Activated naive CD8-positive, alpha-beta T cell (primary cell): ENCODE results near the gene MYO3A.

ENCODE experiments used
- H3K27ac Mint-ChIP-seq: one replicate; pipeline ENCODE4 v1.8.0; 2021; ENCODE audit warnings: mixed read lengths
- H3K27me3 Mint-ChIP-seq: one replicate; pipeline ENCODE4 v1.8.0; 2021; ENCODE audit warnings: mixed read lengths
- H3K36me3 Mint-ChIP-seq: one replicate; pipeline ENCODE4 v1.8.0; 2021; ENCODE audit warnings: mixed read lengths
- H3K4me1 Mint-ChIP-seq: one replicate; pipeline ENCODE4 v1.8.0; 2021; ENCODE audit warnings: low read depth, mixed read lengths
- H3K4me3 Mint-ChIP-seq: one replicate; pipeline ENCODE4 v1.8.0; 2021; ENCODE audit warnings: mild to moderate bottlenecking, mixed read lengths
- H3K9me3 Mint-ChIP-seq: one replicate; pipeline ENCODE4 v1.8.0; 2021; ENCODE audit warnings: low read depth, mixed read lengths

Gene MYO3A

DNA sequence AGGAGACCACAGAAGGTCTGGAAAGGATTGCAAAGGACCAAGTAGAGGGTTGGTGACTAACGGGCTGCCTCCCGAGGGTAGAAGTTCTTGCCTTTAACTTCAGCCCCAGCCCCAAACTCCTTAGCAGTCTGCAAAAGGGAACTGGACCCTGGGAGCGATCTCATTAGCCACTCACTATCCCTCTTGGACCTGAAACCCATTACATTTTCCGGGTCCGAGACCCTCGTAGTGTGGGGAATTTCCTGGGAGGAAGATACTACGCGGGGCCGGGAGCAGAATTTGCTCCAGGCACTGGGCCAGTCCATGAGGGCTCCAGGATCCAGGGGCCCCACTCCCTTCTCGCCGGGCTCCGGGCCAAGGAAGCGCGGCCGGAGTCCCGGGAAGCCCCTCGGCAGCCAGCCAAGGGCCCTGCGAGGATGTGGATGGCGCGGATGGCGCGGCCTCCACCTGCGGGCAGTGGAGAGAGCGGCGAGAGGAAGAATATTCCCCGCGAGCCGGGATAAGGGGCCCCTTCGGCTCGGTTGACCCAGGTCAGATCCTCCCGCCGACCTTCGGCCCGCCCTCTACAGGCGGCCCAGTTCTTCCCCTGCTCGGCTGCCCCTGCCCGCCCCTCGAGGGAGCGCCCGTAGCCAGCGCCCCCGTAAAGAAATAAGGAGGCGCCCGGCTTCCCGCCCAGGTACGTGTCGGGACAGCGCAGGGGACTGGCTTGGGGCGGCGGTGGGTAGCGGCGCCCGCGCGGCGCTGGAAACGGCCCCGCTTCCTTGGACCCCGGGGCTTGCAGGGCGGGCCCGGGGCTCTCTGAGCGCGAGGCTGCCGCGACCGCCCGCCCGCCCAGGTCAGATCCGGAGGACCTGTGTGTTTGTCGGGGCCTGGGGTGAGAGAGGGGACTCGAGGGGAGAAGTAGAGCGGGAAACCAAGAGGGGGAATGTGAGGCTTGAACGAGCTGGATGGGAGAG lies at the start of gene MYO3A:
Gene MYO3A (plus strand): TSS at position 577 of the 956 bp plus-strand sequence. CDS start 17,882 bp downstream, outside the sequence.
- Mint-ChIP-seq H3K27me3 (peaks cover 24% of the 10 kb centered on the region), H3K36me3 (no peaks in the 10 kb centered on the region), H3K4me3 (peak within 1 kb of the TSS; percentile 81), H3K9me3 (no peaks in the 10 kb centered on the region), H3K4me1 (peaks cover 10% of the 10 kb centered on the region), H3K27ac (no peak within 1 kb of the TSS)

GRCh38 chr10:25888627-25889026 lies 45.4 kb upstream of the MYO3A start:
- Mint-ChIP-seq H3K36me3 (no peaks in the 10 kb centered on the region), H3K27ac (no peak overlapping the region), H3K4me1 (no peaks in the 10 kb centered on the region), H3K27me3 (peaks cover 4% of the 10 kb centered on the region), H3K4me3 (no peak overlapping the region), H3K9me3 (no peaks in the 10 kb centered on the region)

DNA sequence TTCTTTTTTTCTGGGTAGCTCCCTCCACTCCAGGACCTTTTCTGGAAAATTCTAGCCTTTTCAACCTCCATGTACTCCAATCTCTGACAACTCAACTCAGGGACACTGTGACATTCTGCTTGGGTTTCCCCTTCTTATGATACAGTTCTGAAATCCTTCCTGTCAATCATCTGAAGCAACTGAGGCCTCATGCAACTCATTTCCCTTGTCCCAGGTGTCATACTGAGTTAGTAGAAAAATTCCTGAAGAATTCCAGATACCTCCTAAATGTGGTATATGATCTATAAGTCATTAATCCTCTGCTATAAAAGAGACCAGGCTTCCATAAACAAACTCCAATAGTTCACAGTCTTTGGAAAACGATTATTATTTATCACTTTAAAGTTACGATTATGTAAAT lies 43.0 kb upstream of the MYO3A start:
- Mint-ChIP-seq H3K27me3 (peaks cover 4% of the 10 kb centered on the region), H3K36me3 (no peaks in the 10 kb centered on the region), H3K4me1 (no peaks in the 10 kb centered on the region), H3K27ac (no peak overlapping the region), H3K4me3 (no peak overlapping the region), H3K9me3 (no peaks in the 10 kb centered on the region)

GRCh38 chr10:25895856-25896255 lies 38.2 kb upstream of the MYO3A start:
- peaks cover 3% of the 10 kb centered on the region for H3K27me3 Mint-ChIP-seq
- no peaks in the 10 kb centered on the region for H3K36me3 Mint-ChIP-seq
- no peaks in the 10 kb centered on the region for H3K4me1 Mint-ChIP-seq
- no peaks in the 10 kb centered on the region for H3K9me3 Mint-ChIP-seq
- no peak overlapping the region for H3K27ac Mint-ChIP-seq
- no peak overlapping the region for H3K4me3 Mint-ChIP-seq

DNA sequence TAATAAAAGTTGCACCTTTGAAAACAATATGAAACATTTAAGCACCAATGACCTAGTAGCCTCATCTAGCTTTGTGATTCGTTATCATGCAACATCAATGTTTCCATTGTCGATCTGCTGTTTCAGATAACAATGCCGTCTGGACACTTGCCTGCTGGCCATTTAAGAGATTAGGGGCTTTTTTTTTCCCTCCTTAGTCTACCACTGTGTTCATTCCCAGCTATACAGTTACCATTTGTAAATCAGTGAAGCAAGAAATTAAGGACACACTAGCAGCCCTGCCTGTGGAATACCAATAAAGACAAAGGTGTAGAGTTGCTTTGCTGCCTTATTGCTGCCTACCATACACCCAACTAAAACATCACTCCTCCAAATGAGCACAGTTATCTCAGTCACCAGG lies 37.6 kb upstream of the MYO3A start:
- Mint-ChIP-seq H3K4me3 (no peak overlapping the region), H3K27me3 (no peaks in the 10 kb centered on the region), H3K27ac (no peak overlapping the region), H3K36me3 (no peaks in the 10 kb centered on the region), H3K4me1 (no peaks in the 10 kb centered on the region), H3K9me3 (no peaks in the 10 kb centered on the region)

DNA sequence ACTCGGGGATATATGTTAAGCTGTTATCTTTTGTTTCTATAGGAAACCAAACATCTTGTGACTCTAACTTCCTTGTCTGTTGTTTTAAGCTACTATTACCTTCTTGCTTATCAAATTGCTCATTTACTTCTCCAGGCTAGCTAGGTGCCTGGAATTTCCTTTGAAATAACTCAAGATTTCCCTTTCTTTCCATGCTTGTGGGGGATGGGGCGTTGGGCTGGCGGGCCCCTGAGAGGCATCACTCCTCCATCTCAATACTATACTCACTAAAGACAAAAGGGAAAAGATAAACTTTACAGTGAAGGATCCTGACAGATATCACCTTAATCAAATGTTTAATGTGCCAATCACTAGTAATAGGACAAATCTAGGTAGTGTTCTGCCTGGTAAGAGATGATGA lies 34.7 kb upstream of the MYO3A start:
- H3K4me3 Mint-ChIP-seq: no peak overlapping the region
- no peaks in the 10 kb centered on the region for H3K9me3 Mint-ChIP-seq
- no peaks in the 10 kb centered on the region for H3K4me1 Mint-ChIP-seq
- H3K36me3 Mint-ChIP-seq: no peaks in the 10 kb centered on the region
- H3K27ac Mint-ChIP-seq: no peak overlapping the region
- H3K27me3 Mint-ChIP-seq: no peaks in the 10 kb centered on the region

DNA sequence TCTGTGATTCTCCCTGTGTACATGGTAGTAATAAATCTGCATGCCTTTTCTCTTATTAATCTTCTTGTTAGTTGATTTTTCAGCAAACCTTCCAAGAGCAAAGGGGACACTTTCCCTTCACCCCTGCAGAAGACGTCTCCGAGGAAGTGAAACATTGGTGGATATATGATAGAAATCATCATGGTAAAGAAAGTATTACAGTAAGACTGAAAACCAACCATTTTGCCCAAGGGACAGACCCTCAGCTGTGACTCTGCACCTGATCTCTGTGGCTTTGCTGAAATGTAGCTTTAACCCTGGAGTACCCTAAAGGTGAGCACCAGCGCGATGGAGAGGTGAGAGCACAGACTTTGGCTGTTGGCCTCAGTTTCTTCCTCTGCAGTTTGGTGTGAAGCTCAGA lies 32.8 kb upstream of the MYO3A start:
- H3K27ac Mint-ChIP-seq: no peak overlapping the region
- H3K4me3 Mint-ChIP-seq: no peak overlapping the region

GRCh38 chr10:25902002-25902401 lies 32.0 kb upstream of the MYO3A start:
- Mint-ChIP-seq H3K9me3 (no peaks in the 10 kb centered on the region), H3K4me1 (no peaks in the 10 kb centered on the region), H3K36me3 (no peaks in the 10 kb centered on the region), H3K4me3 (no peak overlapping the region), H3K27ac (no peak overlapping the region), H3K27me3 (peaks cover 3% of the 10 kb centered on the region)

More for the DNA sequence above, 32.8 kb upstream of the MYO3A start:
- Mint-ChIP-seq H3K4me1 (no peaks in the 10 kb centered on the region), H3K27me3 (peaks cover 3% of the 10 kb centered on the region), H3K36me3 (no peaks in the 10 kb centered on the region), H3K9me3 (no peaks in the 10 kb centered on the region)

- Mint-ChIP-seq H3K36me3 (no peaks in the 10 kb centered on the region), H3K4me1 (no peaks in the 10 kb centered on the region), H3K27ac (no peak overlapping the region), H3K27me3 (peaks cover 5% of the 10 kb centered on the region), H3K4me3 (no peak overlapping the region), H3K9me3 (no peaks in the 10 kb centered on the region)
Measured at GRCh38 chr10:25907261-25907660, 26.8 kb upstream of the MYO3A start.

DNA sequence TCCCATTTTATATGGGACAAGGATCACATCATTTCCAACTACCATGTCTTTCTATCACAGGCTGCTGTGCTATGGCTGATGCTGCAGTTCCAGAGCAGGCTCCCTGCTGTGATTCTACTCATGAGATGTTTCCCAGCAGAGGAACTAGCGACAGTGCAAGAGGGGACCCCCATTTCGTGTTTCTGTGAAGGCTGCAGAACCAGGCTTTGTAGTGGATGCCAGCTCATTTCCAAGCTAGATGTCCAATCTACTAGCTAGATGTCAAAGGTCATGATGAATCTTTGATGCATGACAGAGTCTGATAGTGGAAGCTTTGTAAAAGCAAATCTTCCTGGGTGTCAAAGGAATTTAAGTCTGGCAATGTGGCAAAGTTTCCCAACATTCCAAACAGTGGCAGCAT lies 21.2 kb upstream of the MYO3A start:
- no peak overlapping the region for H3K27ac Mint-ChIP-seq

DNA sequence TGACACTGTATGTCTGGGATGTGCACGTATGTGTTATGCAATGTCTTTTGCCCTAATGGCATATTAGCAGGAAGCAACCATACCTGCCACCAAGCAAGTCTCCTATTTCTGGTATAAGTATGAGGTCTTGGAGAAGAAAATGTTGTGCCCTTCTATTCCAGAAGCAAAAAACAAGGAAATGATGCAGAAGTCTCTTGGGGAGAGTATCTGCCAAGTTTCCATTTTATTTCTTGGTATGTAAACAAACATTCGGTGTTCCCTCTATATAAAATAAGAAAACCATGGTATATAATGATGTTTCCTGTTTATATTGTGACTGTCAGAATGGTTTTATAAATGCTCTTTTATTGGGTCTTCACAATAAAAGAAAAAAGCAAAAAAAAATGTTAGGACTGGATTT lies 19.3 kb upstream of the MYO3A start:
- Mint-ChIP-seq H3K36me3 (no peaks in the 10 kb centered on the region), H3K4me1 (no peaks in the 10 kb centered on the region), H3K9me3 (no peaks in the 10 kb centered on the region), H3K27me3 (no peaks in the 10 kb centered on the region), H3K27ac (no peak overlapping the region), H3K4me3 (no peak overlapping the region)

More for the DNA sequence above, 21.2 kb upstream of the MYO3A start:
- no peaks in the 10 kb centered on the region for H3K4me1 Mint-ChIP-seq
- no peaks in the 10 kb centered on the region for H3K36me3 Mint-ChIP-seq
- no peak overlapping the region for H3K4me3 Mint-ChIP-seq
- peaks cover under 1% of the 10 kb centered on the region for H3K27me3 Mint-ChIP-seq
- H3K9me3 Mint-ChIP-seq: no peaks in the 10 kb centered on the region

GRCh38 chr10:25934621-25935139 lies 651 bp downstream of the MYO3A start:
- peak overlapping the region; percentile 81 for H3K4me3 Mint-ChIP-seq
- peaks cover 23% of the 10 kb centered on the region for H3K27me3 Mint-ChIP-seq
- H3K27ac Mint-ChIP-seq: no peak overlapping the region
- no peaks in the 10 kb centered on the region for H3K9me3 Mint-ChIP-seq
- peaks cover 10% of the 10 kb centered on the region for H3K4me1 Mint-ChIP-seq
- H3K36me3 Mint-ChIP-seq: no peaks in the 10 kb centered on the region

DNA sequence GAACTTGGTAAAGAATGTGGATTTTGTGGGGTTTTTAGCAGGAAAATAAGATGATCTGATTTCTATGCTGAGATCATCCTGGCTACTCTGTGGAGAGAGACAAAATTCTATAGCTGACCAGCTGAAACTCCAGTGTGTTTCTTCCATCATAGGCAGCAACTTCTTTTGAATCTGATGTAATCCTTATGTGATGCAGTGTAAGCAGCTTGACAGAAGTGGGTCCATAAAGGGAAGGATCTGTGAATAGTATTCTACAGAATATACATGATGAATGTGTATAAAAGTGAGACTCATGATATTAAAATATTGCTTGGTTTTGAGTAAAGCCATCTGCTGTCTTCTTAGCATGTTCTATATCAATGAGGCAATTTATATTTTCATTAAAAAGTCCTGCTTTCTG lies 4.4 kb downstream of the MYO3A start:
- Mint-ChIP-seq H3K36me3 (no peaks in the 10 kb centered on the region), H3K4me3 (no peak overlapping the region), H3K27me3 (peaks cover 26% of the 10 kb centered on the region), H3K4me1 (peaks cover 10% of the 10 kb centered on the region), H3K9me3 (no peaks in the 10 kb centered on the region), H3K27ac (no peak overlapping the region)

DNA sequence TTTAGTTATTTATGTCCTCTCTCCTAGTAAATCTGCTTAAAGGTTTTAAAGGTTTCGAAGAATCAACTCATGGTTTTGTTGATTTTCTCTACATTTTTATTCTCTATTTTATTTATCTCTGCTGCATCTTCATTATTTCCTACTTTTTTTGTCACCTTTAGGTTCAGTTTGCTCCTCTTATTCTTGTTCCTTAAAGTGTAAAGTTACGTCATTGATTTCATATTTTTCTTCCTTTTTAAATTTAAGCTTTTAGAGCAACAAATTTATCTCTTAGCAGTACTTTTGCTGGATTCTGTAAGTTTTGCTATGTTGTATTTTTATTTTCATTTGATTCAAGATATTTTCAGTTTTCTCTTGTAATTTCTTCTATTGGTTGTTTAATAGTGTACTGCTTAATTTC lies 10.7 kb downstream of the MYO3A start:
- no peaks in the 10 kb centered on the region for H3K4me1 Mint-ChIP-seq
- peaks cover 5% of the 10 kb centered on the region for H3K9me3 Mint-ChIP-seq

GRCh38 chr10:25952857-25953256 lies 18.8 kb downstream of the MYO3A start:
- no peak overlapping the region for H3K27ac Mint-ChIP-seq
- H3K4me1 Mint-ChIP-seq: no peaks in the 10 kb centered on the region
- H3K4me3 Mint-ChIP-seq: no peak overlapping the region
- no peaks in the 10 kb centered on the region for H3K36me3 Mint-ChIP-seq
- H3K9me3 Mint-ChIP-seq: peaks cover 3% of the 10 kb centered on the region
- peaks cover 10% of the 10 kb centered on the region for H3K27me3 Mint-ChIP-seq

More for the DNA sequence above, 10.7 kb downstream of the MYO3A start:
- Mint-ChIP-seq H3K4me3 (no peak overlapping the region), H3K27me3 (peaks cover 23% of the 10 kb centered on the region), H3K27ac (no peak overlapping the region), H3K36me3 (no peaks in the 10 kb centered on the region)
